GM18951 (cell line): ENCODE measurements around the gene LPAR4.

ENCODE experiments used
- POLR2A ChIP-seq: IDR thresholded peaks from 4 replicates; pipeline ENCODE4 v1.6.1; 2011; ENCODE audit warnings: mild to moderate bottlenecking; ENCODE audit not compliant: insufficient read length, insufficient read depth; ENCODE audit errors: extremely low read depth
- in situ Hi-C: fragments of 300-500 bp; cut with MboI; formaldehyde crosslinking; loops from one replicate; pipeline ENCODE4 v1.12.0; 2022; ENCODE audit warnings: low sequenced_read_pairs, mixed read lengths, inconsistent platforms; ENCODE audit not compliant: unreplicated experiment

LPAR4 gene, protein sequence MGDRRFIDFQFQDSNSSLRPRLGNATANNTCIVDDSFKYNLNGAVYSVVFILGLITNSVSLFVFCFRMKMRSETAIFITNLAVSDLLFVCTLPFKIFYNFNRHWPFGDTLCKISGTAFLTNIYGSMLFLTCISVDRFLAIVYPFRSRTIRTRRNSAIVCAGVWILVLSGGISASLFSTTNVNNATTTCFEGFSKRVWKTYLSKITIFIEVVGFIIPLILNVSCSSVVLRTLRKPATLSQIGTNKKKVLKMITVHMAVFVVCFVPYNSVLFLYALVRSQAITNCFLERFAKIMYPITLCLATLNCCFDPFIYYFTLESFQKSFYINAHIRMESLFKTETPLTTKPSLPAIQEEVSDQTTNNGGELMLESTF

DNA sequence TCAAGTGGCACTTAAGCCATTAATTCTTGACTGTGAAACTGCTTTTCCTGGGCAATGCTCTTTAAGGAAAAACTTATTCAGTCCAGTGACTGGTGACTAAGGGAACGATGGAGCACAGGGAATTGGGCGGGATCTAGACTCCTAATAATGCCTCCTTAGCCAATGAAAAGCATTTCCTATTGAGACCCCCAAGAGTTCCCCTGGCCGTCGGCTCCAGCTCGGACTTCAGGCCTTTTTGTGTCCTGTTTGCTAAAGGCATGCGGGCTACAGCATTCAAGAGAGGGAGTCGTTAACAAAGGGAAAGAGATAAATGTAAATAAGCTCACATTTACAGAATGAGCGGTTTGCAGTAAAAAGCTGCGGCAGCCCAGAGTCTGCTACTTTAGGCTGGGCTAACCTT is at the start of gene LPAR4:
Gene LPAR4 (plus strand): TSS at position 232 of the 400 bp plus-strand sequence. CDS start 7,150 bp downstream, outside the sequence.
- TF ChIP-seq POLR2A = no peak
- in situ Hi-C loops = no loop called here

DNA sequence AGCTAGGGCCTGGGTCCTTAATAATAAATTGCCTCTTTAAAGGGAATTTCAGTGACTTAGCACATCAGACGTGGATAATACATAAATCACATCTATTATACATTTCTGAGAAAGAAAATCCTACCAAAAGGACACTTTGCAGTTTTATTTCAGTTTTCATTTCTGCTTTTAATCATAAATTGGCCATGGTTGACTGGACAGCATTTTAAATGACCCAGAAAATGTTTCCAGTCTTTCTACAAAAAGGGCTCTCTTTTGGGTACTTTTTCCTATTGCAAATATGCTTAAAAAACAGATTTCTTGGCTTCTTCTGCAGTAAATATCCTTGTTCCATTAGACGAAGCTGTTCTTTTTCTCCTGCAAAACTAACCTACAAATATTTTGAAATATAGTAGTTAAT is 41.4 kb upstream of the LPAR4 start:
- in situ Hi-C loops = no loop called here
- no peak for TF ChIP-seq POLR2A

DNA sequence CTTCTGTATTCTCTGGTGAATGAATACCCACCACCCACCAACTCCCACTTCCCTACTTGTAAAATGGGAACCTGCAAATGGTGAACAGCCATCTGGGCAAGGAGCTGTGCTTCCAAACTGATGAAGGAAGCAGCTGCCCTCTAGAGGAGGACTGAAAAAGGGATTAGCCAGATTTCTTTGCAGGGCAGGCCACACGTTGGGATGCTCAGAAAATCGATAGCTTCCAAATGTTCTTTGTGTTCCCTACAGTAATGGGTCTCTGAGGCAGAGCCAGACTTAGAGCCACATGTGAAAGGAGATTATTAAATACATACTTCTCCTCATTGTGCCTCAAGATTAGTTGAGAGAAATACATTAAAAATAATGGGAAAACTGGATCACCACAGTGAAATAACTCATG is 39.3 kb upstream of the LPAR4 start:
- in situ Hi-C loops = no loop called here
- TF ChIP-seq POLR2A = no peak

GRCh38 chrX:78708816-78709215 is 38.7 kb upstream of the LPAR4 start:
- no peak for TF ChIP-seq POLR2A
- in situ Hi-C loops = no loop called here

- TF ChIP-seq POLR2A = no peak
- in situ Hi-C loops = no loop called here
Measured at GRCh38 chrX:78710171-78710570, 37.3 kb upstream of the LPAR4 start.

DNA sequence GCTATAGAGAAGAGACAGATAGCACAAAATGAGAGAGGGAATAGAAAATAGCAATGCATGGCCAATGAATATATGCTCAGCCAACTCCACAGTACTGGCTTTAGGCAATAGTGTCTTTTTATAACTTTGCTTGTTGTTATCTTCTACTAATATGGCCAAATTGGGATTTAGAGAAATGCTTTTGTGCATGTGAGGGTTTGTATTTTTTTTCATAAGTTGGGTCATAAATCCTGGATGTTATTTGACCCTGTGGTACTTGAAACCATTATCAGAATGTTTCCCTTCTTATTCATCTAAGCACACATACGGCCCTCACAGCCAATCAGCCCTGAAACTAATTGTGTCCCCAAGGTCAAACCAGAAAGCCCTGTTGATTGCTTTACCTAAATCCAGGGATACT is 35.2 kb upstream of the LPAR4 start:
- in situ Hi-C loops = no loop called here
- no peak for TF ChIP-seq POLR2A

GRCh38 chrX:78725287-78725686 is 22.2 kb upstream of the LPAR4 start:
- in situ Hi-C loops = no loop called here

DNA sequence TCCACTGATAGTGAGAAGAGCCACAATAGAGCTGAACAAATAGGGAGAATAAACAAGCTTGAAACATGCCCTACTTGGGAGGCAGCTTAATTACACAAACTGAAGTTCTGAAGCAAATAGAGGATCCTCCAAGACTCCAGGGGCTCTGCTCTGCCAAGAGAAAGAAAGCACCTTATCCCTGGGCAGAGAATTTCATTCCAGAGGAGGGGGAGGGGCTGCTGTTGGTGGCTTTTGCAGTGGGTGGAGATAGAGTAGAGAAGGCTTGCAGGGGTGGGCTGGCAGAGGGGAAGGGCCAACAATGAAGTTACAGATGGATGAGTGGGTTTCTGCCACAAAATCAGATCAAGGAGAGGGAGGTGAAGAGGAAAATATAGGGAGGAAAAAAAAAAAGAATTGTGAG is 1.0 kb upstream of the LPAR4 start:
- no peak for TF ChIP-seq POLR2A
- in situ Hi-C loops = no loop called here

More at GRCh38 chrX:78725287-78725686, 22.2 kb upstream of the LPAR4 start:
- TF ChIP-seq POLR2A = no peak

- TF ChIP-seq POLR2A = no peak
- in situ Hi-C loops = no loop called here
Measured at GRCh38 chrX:78747971-78748370, 451 bp downstream of the LPAR4 start.

- in situ Hi-C loops = no loop called here
- no peak for TF ChIP-seq POLR2A
Measured at GRCh38 chrX:78748846-78749245, 1.3 kb downstream of the LPAR4 start.

DNA sequence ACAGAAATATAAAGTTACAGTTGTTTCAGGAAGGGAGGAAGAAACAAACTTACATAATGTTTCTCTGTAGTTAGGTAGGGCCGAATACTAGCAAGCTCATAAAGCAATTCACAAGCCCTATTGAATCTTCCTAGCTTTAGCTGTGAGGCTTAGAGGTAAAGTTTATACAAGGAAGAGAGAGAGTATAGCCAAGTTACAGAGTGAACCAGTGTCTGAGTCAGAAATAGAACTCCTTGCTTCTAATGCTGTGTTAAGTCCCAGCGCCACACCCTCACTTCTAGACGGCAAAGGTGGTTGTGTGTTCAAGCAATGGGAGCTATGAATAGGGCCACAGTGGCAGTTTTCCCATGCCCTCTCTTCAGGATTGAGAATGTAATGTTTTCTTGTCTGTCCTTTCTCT is 6.1 kb downstream of the LPAR4 start:
- no peak for TF ChIP-seq POLR2A
- in situ Hi-C loops = no loop called here

GRCh38 chrX:78754917-78755316 is 7.4 kb downstream of the LPAR4 start:
- in situ Hi-C loops = no loop called here

DNA sequence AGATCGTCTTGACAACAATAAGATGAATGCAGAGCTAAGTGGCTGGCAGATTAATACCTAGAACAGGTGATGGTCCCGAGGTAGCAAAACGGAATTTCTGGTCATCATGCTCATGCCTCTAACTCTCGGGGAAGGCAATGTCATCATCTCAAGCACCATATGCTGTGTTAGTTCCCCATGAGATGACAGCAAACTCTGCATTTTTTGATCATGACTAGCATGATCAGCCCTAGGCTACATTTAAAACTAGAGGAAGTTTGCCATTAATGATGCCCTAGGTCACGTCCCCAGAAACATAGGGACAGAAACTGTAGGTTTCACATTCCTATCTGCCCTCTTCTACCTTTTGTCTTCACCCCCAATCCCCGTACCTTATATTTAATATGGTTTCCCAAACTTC is 11.6 kb downstream of the LPAR4 start:
- TF ChIP-seq POLR2A = no peak
- in situ Hi-C loops = no loop called here

More at GRCh38 chrX:78754917-78755316, 7.4 kb downstream of the LPAR4 start:
- TF ChIP-seq POLR2A = no peak

GRCh38 chrX:78769101-78769755 is 21.7 kb downstream of the LPAR4 start:
- in situ Hi-C loops = no loop called here
- no peak for TF ChIP-seq POLR2A
